Measurements from ENCODE around the gene BUD13.

BUD13 gene

DNA sequence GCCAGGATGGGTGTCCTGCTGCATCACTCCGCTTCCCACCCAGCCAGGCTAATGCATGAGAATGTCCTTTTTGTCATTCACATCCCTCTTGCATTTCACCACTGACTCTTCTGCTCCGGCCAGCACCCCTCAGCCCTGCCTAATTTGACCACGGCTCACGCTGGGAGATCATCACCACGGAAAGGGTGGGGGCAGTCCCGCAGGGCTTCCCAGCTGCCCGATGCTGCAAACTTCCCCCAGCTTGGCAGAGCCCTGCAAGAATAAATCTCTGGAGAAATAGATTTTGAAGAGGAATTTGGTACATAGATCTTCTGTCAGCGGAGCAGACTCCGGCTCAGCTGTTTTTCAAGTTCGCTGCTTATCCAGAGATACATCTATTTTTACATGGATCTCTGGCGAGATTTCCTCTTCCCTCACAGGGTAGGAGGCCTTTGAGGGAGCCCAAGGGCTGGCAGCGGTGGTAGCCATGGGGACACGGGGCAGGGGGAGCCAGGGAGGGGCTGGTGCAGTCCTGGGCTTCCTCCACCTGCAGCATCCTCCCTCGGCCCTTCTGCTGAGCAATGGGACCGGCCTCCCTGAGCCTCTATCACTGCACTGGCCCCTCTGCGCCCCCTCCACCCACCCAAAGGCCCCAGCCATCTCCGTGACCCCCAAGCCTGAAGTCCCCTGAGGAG lies 62.6 kb downstream of the BUD13 start:
- DNase-seq (ENCODE audit: low read depth), result no peak
- no peak overlapping the region for H3K4me3 ChIP-seq (ENCODE audit: low read depth, low read length)
- TF ChIP-seq, protein P1, sequence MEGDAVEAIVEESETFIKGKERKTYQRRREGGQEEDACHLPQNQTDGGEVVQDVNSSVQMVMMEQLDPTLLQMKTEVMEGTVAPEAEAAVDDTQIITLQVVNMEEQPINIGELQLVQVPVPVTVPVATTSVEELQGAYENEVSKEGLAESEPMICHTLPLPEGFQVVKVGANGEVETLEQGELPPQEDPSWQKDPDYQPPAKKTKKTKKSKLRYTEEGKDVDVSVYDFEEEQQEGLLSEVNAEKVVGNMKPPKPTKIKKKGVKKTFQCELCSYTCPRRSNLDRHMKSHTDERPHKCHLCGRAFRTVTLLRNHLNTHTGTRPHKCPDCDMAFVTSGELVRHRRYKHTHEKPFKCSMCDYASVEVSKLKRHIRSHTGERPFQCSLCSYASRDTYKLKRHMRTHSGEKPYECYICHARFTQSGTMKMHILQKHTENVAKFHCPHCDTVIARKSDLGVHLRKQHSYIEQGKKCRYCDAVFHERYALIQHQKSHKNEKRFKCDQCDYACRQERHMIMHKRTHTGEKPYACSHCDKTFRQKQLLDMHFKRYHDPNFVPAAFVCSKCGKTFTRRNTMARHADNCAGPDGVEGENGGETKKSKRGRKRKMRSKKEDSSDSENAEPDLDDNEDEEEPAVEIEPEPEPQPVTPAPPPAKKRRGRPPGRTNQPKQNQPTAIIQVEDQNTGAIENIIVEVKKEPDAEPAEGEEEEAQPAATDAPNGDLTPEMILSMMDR (IDR thresholded peaks at IDR 0.05; ENCODE audit: insufficient read depth, low read depth, low read length, missing control alignments), result no peak

DNA sequence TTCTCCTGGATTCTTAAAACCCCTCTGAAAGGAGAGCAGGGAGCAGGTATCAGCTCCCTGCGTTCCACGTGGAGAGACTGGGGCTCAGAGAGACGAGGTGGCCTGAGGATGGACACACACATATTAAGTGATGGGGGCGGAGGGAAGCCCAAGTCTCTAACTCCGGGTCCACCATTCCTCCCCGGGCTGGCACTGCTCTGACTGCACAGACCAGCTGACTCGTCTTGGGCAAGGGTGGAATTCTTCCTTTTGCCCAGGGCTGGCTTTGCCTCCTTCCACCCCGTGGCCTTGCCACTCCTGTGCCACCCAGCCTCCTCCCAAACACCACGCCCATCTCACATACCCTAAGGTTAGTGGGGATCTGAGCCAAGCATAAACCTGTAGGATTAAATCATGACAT lies 65.0 kb downstream of the BUD13 start:
- no peak for DNase-seq (ENCODE audit: low read depth)
- H3K4me3 ChIP-seq (ENCODE audit: low read depth, low read length), result no peak overlapping the region
- TF ChIP-seq, protein P1 (IDR thresholded peaks at IDR 0.05; ENCODE audit: insufficient read depth, low read depth, low read length, missing control alignments), result no peak

DNA sequence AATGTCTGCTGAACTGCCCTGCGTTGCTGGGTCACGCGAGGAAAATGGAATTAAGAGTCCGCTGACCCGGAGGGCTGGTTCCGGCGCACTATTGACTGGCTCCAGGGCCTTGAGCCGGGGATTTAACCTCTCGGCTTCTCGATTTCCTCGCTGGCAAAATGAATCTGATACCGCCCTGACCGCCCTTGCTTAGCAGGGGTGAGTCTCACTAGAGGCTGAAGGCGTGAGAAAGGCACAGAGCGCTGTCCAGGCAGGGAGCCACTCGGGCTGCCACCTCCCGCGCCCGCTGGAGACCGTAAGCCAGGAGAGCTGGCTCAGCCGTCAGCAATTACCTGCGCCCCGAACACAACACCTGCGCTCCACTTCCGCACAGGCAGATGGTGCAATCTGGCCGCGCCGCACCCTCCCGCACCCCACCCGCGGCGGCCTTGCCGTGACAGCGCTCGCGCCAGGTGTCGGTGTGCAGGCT lies 65.6 kb downstream of the BUD13 start:
- no peak for DNase-seq (ENCODE audit: low read depth)
- TF ChIP-seq, protein P1 (IDR thresholded peaks at IDR 0.05; ENCODE audit: insufficient read depth, low read depth, low read length, missing control alignments), result no peak
- H3K4me3 ChIP-seq (ENCODE audit: low read depth, low read length), result no peak overlapping the region

DNA sequence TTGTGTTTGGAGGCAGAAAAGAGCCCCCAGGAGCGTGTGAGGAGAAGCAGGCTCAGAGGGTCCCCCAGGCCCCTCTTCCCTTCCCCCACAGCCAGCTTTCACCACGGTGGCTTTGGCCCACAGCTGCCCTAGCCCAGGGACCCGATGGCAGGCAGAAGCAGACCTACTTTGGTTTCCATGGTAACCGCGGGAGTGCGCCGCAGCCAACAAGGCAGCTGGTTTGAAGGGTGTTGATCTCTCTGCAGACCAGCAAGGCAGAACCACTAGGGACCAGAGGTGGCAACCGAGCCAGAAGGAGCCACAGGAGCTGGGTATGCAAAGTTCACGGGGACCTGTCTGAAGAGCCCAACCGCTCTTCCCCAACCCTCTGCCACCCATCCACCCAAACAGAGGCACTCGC lies 69.4 kb downstream of the BUD13 start:
- no peak for DNase-seq (ENCODE audit: low read depth)
- H3K4me3 ChIP-seq (ENCODE audit: low read depth, low read length), result no peak overlapping the region
- TF ChIP-seq, protein P1 (IDR thresholded peaks at IDR 0.05; ENCODE audit: insufficient read depth, low read depth, low read length, missing control alignments), result no peak

DNA sequence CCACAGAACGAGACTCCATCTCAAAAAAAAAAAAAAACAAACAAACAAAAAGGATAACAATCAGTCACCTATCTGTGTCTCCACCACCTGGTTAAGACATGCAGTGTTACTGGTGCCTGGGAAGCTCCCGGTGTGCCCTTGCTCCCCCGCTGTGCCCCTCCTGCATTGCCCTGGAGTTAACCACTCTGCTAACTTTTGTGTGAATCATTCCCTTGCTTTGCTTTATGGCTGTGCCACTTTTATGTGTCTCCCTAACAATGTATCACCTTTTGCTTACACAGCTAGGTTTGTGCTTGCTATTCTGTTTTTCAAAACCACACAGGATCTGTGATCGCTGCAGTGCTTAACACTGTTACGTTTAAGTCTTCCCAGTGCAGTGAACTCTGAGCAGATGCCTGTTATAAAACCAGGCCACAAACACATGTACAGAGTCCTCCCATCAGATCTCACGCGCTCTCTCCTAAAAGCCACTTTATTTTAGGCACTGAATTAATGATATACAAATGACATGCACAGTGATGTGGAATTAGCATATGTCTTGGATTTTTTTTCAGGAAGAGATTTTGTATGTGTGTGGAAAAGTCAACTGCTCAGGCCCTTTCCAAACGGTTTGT lies 69.9 kb downstream of the BUD13 start:
- no peak overlapping the region for H3K4me3 ChIP-seq (ENCODE audit: low read depth, low read length)
- TF ChIP-seq, protein P1 (IDR thresholded peaks at IDR 0.05; ENCODE audit: insufficient read depth, low read depth, low read length, missing control alignments), result no peak
- DNase-seq (ENCODE audit: low read depth), result no peak

DNA sequence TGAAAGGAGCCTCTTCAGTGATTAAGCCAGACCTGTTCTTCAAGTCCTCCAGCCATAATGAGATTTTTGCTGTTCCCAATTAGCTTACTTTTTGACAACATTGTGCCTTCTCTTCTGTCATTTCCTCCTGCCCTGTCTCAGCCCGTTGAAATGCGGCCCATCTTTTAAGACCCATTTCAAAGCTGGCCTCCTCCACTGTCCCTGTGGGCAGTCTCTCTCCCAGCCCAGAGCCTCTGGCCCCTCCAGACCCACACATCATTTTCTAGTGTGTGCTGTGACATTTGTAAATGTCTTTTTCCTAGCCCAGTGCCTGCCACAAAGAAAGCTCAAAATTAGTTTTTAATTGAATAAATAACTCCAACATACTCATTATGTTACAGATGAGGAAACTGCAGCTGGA lies 70.9 kb downstream of the BUD13 start:
- H3K4me3 ChIP-seq (ENCODE audit: low read depth, low read length), result no peak overlapping the region
- no peak for DNase-seq (ENCODE audit: low read depth)

More for the DNA sequence above, 70.9 kb downstream of the BUD13 start:
- TF ChIP-seq, protein P1 (IDR thresholded peaks at IDR 0.05; ENCODE audit: insufficient read depth, low read depth, low read length, missing control alignments), result no peak

All from GM12865 (cell line).